GM12878 (cell line): Measurements from ENCODE around the gene TAF10. TPM values are rescaled to one million over a fixed set of nuclear protein-coding genes. Genes with fewer than 3 reads are reported as not detected.

Source experiments
- ATAC-seq: fragments of 200-7000 bp; cut with Tn5 transposase; 3 replicates; pipeline ENCODE4 v1.9.1; 2020; ENCODE audit warnings: mild to moderate bottlenecking, moderate library complexity
- BruUV-seq: library from RNA; stranded (reverse); fragments of 400-500 nt; replicated peaks from 2 replicates; lab custom pipeline; 2021; lab: Mats Ljungman, UMichigan
- CTCF ChIA-PET: fragments of 300-600 bp; sonication (Branson Sonifier 250); formaldehyde crosslinking; extraction: SDS; loops from one replicate; lab custom pipeline; 2021; ENCODE audit warnings: inconsistent platforms; lab: Yijun Ruan, JAX
- POLR2A ChIA-PET: fragments of 350-600 bp; formaldehyde crosslinking; extraction: SDS; loops from one replicate; lab custom pipeline; 2021; ENCODE audit warnings: inconsistent platforms; lab: Charles Lee
- RAD21 ChIA-PET: fragments of 300-600 bp; sonication (Branson Sonifier 250); formaldehyde crosslinking; loops from one replicate; lab custom pipeline; 2023; ENCODE audit warnings: antibody characterized with exemption; ENCODE audit not compliant: unreplicated experiment; lab: Charles Lee
- SMC1A ChIA-PET: fragments of 300-600 bp; sonication (Branson Sonifier 250); formaldehyde crosslinking; loops from one replicate; lab custom pipeline; 2023; ENCODE audit not compliant: unreplicated experiment, uncharacterized antibody; lab: Charles Lee
- DNase-seq: peaks from one replicate; pipeline ENCODE4 v3.0.0-alpha.2; 2011; ENCODE audit warnings: low read depth, low spot score
- FAIRE-seq: peaks from 3 replicates; lab custom pipeline; 2011; peaks lifted over from hg19 to GRCh38; lab: Jason Lieb, UNC
- H2AFZ ChIP-seq: 2 replicates; pipeline ENCODE4 v1.6.0; 2011; ENCODE audit warnings: low read depth, low read length, control low read depth; ENCODE audit not compliant: control insufficient read depth
- H3K27ac ChIP-seq: 2 replicates; pipeline ENCODE4 v1.5.1; 2011; ENCODE audit warnings: control low read depth; ENCODE audit not compliant: control insufficient read depth, insufficient read depth
- H3K27me3 ChIP-seq, 2 experiments: replicated peaks in 1 of 2; 2 replicates each; pipeline versions ENCODE4 v1.6.0 to v1.6.1; 2011; ENCODE audit warnings: low read length in 1 of 2; ENCODE audit not compliant: control insufficient read depth in 2 of 2, insufficient read depth in 2 of 2
- H3K36me3 ChIP-seq, 2 experiments: 2 replicates each; pipeline ENCODE4 v1.5.1; 2011; ENCODE audit warnings: low read length in 1 of 2; ENCODE audit not compliant: control insufficient read depth in 2 of 2, insufficient read depth in 2 of 2
- H3K4me1 ChIP-seq: 2 replicates; pipeline ENCODE4 v1.6.1; 2011; ENCODE audit warnings: mild to moderate bottlenecking, low read length, moderate library complexity, mixed read lengths; ENCODE audit not compliant: control insufficient read depth, insufficient read depth
- H3K4me2 ChIP-seq: 2 replicates; pipeline ENCODE4 v1.6.0; 2011; ENCODE audit warnings: control low read depth; ENCODE audit not compliant: control insufficient read depth, insufficient read depth
- H3K4me3 ChIP-seq: fragments of 200-600 bp; sonication (generic); 2 replicates; pipeline ENCODE4 v1.5.1; 2016
- H3K79me2 ChIP-seq: 2 replicates; pipeline ENCODE4 v1.6.0; 2011; ENCODE audit warnings: low read length; ENCODE audit not compliant: control insufficient read depth, insufficient read depth
- H3K9ac ChIP-seq: 2 replicates; pipeline ENCODE4 v1.8.0; 2011; ENCODE audit warnings: low read length, control low read depth, mixed read lengths; ENCODE audit not compliant: control insufficient read depth, insufficient read depth
- H3K9me3 ChIP-seq: replicated peaks from 3 replicates; pipeline ENCODE4 v1.5.1; 2011; ENCODE audit warnings: mild to moderate bottlenecking, low read length; ENCODE audit not compliant: control insufficient read depth, insufficient read depth
- H4K20me1 ChIP-seq: 2 replicates; pipeline ENCODE4 v1.6.0; 2011; ENCODE audit not compliant: control insufficient read depth, insufficient read depth
- BCL11A ChIP-seq: IDR thresholded peaks from 2 replicates; pipeline ENCODE4 v1.6.1; 2011; ENCODE audit warnings: low read depth, low read length
- CREB1 ChIP-seq: IDR thresholded peaks from 2 replicates; pipeline ENCODE4 v1.6.1; 2012; ENCODE audit warnings: low read depth, mild to moderate bottlenecking, inconsistent platforms
- HDAC2 ChIP-seq: fragments of 200-600 bp; sonication (generic); IDR thresholded peaks from 2 replicates; pipeline ENCODE4 v1.6.1; 2017
- NR2F1 ChIP-seq: fragments of 450-650 bp; conservative IDR thresholded peaks from 2 replicates; pipeline ENCODE4 v1.6.1; 2017; ENCODE audit warnings: mild to moderate bottlenecking
- POLR2AphosphoS5 ChIP-seq: IDR thresholded peaks from 2 replicates; pipeline ENCODE4 v1.6.1; 2011; ENCODE audit warnings: mild to moderate bottlenecking, low read length, inconsistent platforms
- RUNX3 ChIP-seq: IDR thresholded peaks from 2 replicates; pipeline ENCODE4 v1.6.1; 2012; ENCODE audit warnings: low read length, inconsistent platforms
- ZNF24 ChIP-seq: fragments of 450-650 bp; IDR thresholded peaks from 2 replicates; pipeline ENCODE4 v1.6.1; 2017; ENCODE audit warnings: antibody characterized with exemption, mild to moderate bottlenecking
- WGBS: methylation state at CpG from one replicate; pipeline ENCODE4 v1.1.6; 2016; ENCODE audit warnings: low lambda C conversion rate; ENCODE audit not compliant: insufficient replicate concordance, insufficient coverage; ENCODE audit errors: missing lambda C conversion rate; 5-methylcytosine and 5-hydroxymethylcytosine counted together
- in situ Hi-C: fragments of 300-500 bp; cut with MboI; formaldehyde crosslinking; loops from 9 replicates; pipeline ENCODE4 v1.14.3; 2018; ENCODE audit warnings: mixed read lengths
- intact Hi-C: fragments of 100-400 bp; cut with micrococcal nuclease; formaldehyde crosslinking; loops from one replicate; pipeline ENCODE4 v1.14.2; 2022; ENCODE audit not compliant: unreplicated experiment
- polyA plus RNA-seq, 11 experiments: library from polyadenylated mRNA; depleted of rRNA in 4 of 11; unstranded in 6 of 11; stranded (reverse) in 5 of 11; fragments of >200 nt; fragmentation: Nextera tagmentation in 4 of 11; fragmentation: Illumina TruSeq in 1 of 11; extraction: Ambion mirVana in 4 of 11; extraction: Trizol in 1 of 11; gene quantifications; 1 replicate in 1 of 11; 2 replicates in 10 of 11; pipeline versions ENCODE4 v1.2.1 to v1.2.3, GENCODE V29; 2011 to 2016; ENCODE audit warnings: inconsistent platforms in 2 of 11, missing spikeins in 2 of 11, low read depth in 1 of 11
- total RNA-seq, 4 experiments: library from RNA; depleted of rRNA in 3 of 4; stranded (reverse); fragments of >200 nt in 3 of 4; fragmentation: Illumina TruSeq in 1 of 4; extraction: Trizol in 1 of 4; gene quantifications; 2 replicates each; pipeline versions ENCODE4 v1.2.1 to v1.2.3, GENCODE V29; 2013 to 2021
- TF ChIP-seq, protein P1 (sequence below): IDR thresholded peaks from 2 replicates; pipeline ENCODE4 v1.6.1; 2012; ENCODE audit warnings: mild to moderate bottlenecking, low read depth, low read length
- TF ChIP-seq, protein P2 (sequence below): fragments of 450-650 bp; IDR thresholded peaks from 2 replicates; pipeline ENCODE4 v1.6.1; 2017; ENCODE audit warnings: mild to moderate bottlenecking, moderate library complexity
- TF ChIP-seq, protein P3 (sequence below): IDR thresholded peaks from 2 replicates; pipeline ENCODE4 v1.6.1; 2011; ENCODE audit warnings: mild to moderate bottlenecking, low read depth, low read length, moderate library complexity; ENCODE audit not compliant: insufficient replicate concordance

The TAF10 gene
- total and polyA plus RNA-seq, 10 of the 15 experiments (the other 5 are each of a cell fraction or from before 2014, with no cell fraction given), result 26.7 to 251 (median 149) TPM

DNA sequence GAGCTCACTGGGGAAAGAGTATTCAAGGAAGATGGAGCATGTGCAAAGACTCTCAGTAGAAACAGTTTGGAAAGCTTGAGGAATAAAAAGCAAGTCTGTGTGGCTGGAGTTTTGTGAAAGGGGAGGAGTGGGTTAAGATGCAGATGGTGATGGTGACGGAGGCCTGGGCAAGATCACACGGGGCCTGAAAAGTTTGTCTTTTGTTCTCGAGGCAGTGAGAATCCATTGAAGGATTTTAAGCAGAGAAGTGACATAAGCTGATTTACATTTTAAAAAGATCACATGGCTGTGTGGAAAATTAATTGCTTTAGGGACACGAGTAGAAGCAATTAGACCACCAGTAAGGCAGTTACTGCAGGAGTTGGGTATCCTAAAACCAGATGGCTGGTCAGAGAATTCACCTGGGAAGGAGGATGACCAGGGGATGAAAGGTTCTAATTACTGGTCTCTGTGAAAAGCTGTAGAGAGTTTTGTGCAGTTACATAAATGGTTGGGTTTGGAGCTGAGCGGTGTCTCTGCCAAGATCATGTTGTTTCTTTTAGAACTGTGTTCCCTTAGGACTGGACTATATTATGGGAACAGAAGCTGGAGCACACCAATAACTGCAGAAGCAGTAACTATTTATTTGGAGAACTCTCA, 15.7 kb downstream of the TAF10 start (continued):
- TF ChIP-seq, protein P1, sequence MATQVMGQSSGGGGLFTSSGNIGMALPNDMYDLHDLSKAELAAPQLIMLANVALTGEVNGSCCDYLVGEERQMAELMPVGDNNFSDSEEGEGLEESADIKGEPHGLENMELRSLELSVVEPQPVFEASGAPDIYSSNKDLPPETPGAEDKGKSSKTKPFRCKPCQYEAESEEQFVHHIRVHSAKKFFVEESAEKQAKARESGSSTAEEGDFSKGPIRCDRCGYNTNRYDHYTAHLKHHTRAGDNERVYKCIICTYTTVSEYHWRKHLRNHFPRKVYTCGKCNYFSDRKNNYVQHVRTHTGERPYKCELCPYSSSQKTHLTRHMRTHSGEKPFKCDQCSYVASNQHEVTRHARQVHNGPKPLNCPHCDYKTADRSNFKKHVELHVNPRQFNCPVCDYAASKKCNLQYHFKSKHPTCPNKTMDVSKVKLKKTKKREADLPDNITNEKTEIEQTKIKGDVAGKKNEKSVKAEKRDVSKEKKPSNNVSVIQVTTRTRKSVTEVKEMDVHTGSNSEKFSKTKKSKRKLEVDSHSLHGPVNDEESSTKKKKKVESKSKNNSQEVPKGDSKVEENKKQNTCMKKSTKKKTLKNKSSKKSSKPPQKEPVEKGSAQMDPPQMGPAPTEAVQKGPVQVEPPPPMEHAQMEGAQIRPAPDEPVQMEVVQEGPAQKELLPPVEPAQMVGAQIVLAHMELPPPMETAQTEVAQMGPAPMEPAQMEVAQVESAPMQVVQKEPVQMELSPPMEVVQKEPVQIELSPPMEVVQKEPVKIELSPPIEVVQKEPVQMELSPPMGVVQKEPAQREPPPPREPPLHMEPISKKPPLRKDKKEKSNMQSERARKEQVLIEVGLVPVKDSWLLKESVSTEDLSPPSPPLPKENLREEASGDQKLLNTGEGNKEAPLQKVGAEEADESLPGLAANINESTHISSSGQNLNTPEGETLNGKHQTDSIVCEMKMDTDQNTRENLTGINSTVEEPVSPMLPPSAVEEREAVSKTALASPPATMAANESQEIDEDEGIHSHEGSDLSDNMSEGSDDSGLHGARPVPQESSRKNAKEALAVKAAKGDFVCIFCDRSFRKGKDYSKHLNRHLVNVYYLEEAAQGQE, result no peak
- no peak for TF ChIP-seq ZNF24

DNA sequence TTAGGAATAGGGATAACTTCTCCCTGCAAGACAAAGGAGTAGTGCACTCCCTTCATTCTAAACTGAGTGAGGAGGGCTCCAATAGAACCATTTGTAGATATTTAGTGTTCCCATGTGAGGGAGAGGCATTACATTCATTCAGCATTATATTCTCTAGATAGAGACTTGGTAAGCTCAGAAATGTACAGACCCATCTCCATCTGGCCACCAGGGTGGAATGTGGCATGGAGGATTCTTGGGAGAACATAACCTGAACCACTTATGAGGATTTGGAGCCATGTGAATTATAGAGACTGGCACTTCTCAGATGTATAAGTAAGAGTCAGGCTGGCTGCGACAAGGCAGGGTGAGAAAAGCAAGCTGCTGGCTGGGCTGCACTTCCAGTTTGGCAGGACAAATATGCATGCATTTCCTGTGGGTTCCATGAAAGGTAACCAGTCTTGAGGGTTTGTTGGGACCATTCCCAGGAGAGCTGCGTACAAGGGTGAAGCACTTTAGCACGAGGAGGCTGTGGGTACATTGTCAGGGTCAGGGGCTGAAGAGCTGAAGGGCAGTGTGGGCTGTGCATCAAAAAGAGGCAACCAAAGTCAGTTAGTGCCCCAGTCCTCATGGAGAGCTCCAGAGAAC, 17.8 kb downstream of the TAF10 start:
- Histone ChIP-seq H3K4me3 (no peak overlapping the region), H3K79me2 (peaks cover 4% of the 10 kb centered on the region; the same call in 1 of the 2 replicates), H4K20me1 (no peaks in the 10 kb centered on the region; the same call in 1 of the 2 replicates), H3K9me3 (no peaks in the 10 kb centered on the region), H3K4me2 (no peak overlapping the region), H3K27ac (no peak overlapping the region), H3K9ac (no peak overlapping the region), H3K27me3 (no peaks in the 10 kb centered on the region), H3K36me3 (peaks cover 6 to 15% of the 10 kb centered on the region in 2 experiments), H3K4me1 (no peaks in the 10 kb centered on the region), H2AFZ (no peak overlapping the region)
- in situ Hi-C loops (no loop called here), intact Hi-C loops (no loop called here)
- RAD21 ChIA-PET, result interaction anchor here (1.0 kb wide), 1 partner anchor 24 kb away, joined by 3 read pairs; no protein-coding TSS in a partner anchor
- FAIRE-seq, result no peak
- POLR2A ChIA-PET, result interaction anchor here (0.6 to 1.3 kb wide), 3 partner anchors 10 to 789 kb away, joined by 3 to 5 read pairs (median 3); partner anchors contain the start of gene TAF10
- ATAC-seq, result no peak
- DNase-seq, result no peak
- 73% methylated on average over 3 of the region's 3 CpGs for whole genome bisulfite sequencing
- SMC1A ChIA-PET, result no interaction called here
- no TSS peak for BruUV-seq
- CTCF ChIA-PET, result interaction anchor here (0.5 to 2.8 kb wide), 7 partner anchors 9 to 144 kb away, joined by 3 to 9 read pairs (median 3); partner anchors contain the start of genes ILK, MRPL17, RRP8 and TAF10
- TF ChIP-seq HDAC2 (no peak), RUNX3 (no peak), POLR2AphosphoS5 (no peak), BCL11A (no peak), CREB1 (no peak), NR2F1 (no peak)
- TF ChIP-seq, protein P2, sequence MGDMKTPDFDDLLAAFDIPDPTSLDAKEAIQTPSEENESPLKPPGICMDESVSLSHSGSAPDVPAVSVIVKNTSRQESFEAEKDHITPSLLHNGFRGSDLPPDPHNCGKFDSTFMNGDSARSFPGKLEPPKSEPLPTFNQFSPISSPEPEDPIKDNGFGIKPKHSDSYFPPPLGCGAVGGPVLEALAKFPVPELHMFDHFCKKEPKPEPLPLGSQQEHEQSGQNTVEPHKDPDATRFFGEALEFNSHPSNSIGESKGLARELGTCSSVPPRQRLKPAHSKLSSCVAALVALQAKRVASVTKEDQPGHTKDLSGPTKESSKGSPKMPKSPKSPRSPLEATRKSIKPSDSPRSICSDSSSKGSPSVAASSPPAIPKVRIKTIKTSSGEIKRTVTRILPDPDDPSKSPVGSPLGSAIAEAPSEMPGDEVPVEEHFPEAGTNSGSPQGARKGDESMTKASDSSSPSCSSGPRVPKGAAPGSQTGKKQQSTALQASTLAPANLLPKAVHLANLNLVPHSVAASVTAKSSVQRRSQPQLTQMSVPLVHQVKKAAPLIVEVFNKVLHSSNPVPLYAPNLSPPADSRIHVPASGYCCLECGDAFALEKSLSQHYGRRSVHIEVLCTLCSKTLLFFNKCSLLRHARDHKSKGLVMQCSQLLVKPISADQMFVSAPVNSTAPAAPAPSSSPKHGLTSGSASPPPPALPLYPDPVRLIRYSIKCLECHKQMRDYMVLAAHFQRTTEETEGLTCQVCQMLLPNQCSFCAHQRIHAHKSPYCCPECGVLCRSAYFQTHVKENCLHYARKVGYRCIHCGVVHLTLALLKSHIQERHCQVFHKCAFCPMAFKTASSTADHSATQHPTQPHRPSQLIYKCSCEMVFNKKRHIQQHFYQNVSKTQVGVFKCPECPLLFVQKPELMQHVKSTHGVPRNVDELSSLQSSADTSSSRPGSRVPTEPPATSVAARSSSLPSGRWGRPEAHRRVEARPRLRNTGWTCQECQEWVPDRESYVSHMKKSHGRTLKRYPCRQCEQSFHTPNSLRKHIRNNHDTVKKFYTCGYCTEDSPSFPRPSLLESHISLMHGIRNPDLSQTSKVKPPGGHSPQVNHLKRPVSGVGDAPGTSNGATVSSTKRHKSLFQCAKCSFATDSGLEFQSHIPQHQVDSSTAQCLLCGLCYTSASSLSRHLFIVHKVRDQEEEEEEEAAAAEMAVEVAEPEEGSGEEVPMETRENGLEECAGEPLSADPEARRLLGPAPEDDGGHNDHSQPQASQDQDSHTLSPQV, result no peak
- TF ChIP-seq, protein P3, sequence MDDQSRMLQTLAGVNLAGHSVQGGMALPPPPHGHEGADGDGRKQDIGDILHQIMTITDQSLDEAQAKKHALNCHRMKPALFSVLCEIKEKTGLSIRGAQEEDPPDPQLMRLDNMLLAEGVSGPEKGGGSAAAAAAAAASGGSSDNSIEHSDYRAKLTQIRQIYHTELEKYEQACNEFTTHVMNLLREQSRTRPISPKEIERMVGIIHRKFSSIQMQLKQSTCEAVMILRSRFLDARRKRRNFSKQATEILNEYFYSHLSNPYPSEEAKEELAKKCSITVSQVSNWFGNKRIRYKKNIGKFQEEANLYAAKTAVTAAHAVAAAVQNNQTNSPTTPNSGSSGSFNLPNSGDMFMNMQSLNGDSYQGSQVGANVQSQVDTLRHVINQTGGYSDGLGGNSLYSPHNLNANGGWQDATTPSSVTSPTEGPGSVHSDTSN, result no peak
- TF ChIP-seq, all 136 proteins: peak for 0
